IMR-90 (cell line): ENCODE results near the gene CEBPB. TPM values are rescaled to one million over a fixed set of nuclear protein-coding genes. Genes with fewer than 3 reads are reported as not detected.

Experiments
- ATAC-seq: fragments of 200-7000 bp; cut with Tn5 transposase; 2 replicates; pipeline ENCODE4 v1.9.1; 2020; ENCODE audit warnings: low read depth, mild to moderate bottlenecking, moderate library complexity
- BruUV-seq: library from RNA; stranded (reverse); fragments of 400-500 nt; replicated peaks from 2 replicates; lab custom pipeline; 2021; lab: Mats Ljungman, UMichigan
- CTCF ChIA-PET: fragments of 300-600 bp; formaldehyde crosslinking; extraction: SDS; loops from one replicate; lab custom pipeline; 2021; ENCODE audit warnings: antibody characterized with exemption; lab: Yijun Ruan, JAX
- POLR2A ChIA-PET: fragments of 300-600 bp; sonication (Branson Sonifier 250); formaldehyde crosslinking; loops from one replicate; lab custom pipeline; 2022; ENCODE audit warnings: antibody characterized with exemption; ENCODE audit not compliant: unreplicated experiment; lab: Charles Lee
- DNase-seq: peaks from one replicate; pipeline ENCODE4 v3.0.0; 2013
- H2AFZ ChIP-seq: replicated peaks from 2 replicates; pipeline ENCODE3; 2013; ENCODE audit warnings: low read length, mild to moderate bottlenecking; ENCODE audit not compliant: poor library complexity
- H2AK5ac ChIP-seq: 2 replicates; pipeline ENCODE4 v1.6.1; 2013; ENCODE audit warnings: low read depth, low read length, inconsistent platforms
- H2AK9ac ChIP-seq: replicated peaks from 2 replicates; pipeline ENCODE3; 2013; ENCODE audit warnings: mild to moderate bottlenecking, low read depth, low read length, moderate library complexity; ENCODE audit not compliant: poor library complexity
- H2BK120ac ChIP-seq: 2 replicates; pipeline ENCODE4 v1.6.1; 2013; ENCODE audit warnings: low read depth, low read length, inconsistent platforms
- H2BK15ac ChIP-seq: 3 replicates; pipeline ENCODE4 v1.6.1; 2013; ENCODE audit warnings: low read depth, low read length, inconsistent platforms
- H2BK20ac ChIP-seq: 2 replicates; pipeline ENCODE4 v1.6.1; 2013; ENCODE audit warnings: low read depth, mild to moderate bottlenecking, inconsistent platforms, low read length, moderate library complexity
- H2BK5ac ChIP-seq: 2 replicates; pipeline ENCODE4 v1.6.1; 2013; ENCODE audit warnings: mild to moderate bottlenecking, low read depth, low read length, inconsistent platforms; ENCODE audit not compliant: poor library complexity, severe bottlenecking
- H3K14ac ChIP-seq: replicated peaks from 2 replicates; pipeline ENCODE4 v1.6.1; 2013; ENCODE audit warnings: low read depth, low read length, inconsistent platforms
- H3K18ac ChIP-seq: 2 replicates; pipeline ENCODE4 v1.6.1; 2013; ENCODE audit warnings: low read depth, low read length, control low read depth
- H3K23ac ChIP-seq: 2 replicates; pipeline ENCODE4 v1.6.1; 2013; ENCODE audit warnings: low read depth, low read length, inconsistent platforms
- H3K27ac ChIP-seq: 2 replicates; pipeline ENCODE4 v1.5.1; 2013; ENCODE audit warnings: mild to moderate bottlenecking, control low read depth, low read length; ENCODE audit not compliant: insufficient read depth
- H3K27me3 ChIP-seq: 2 replicates; pipeline ENCODE4 v1.6.1; 2013; ENCODE audit warnings: low read length; ENCODE audit not compliant: control insufficient read depth, insufficient read depth
- H3K36me3 ChIP-seq: 2 replicates; pipeline ENCODE4 v1.6.1; 2013; ENCODE audit warnings: low read length, mixed read lengths; ENCODE audit not compliant: control insufficient read depth, insufficient read depth
- H3K4ac ChIP-seq: 2 replicates; pipeline ENCODE4 v1.6.1; 2013; ENCODE audit warnings: low read depth, low read length, inconsistent platforms
- H3K4me1 ChIP-seq: 2 replicates; pipeline ENCODE4 v1.6.1; 2013; ENCODE audit warnings: low read length, mixed read lengths; ENCODE audit not compliant: control insufficient read depth, insufficient read depth
- H3K4me2 ChIP-seq: 2 replicates; pipeline ENCODE4 v1.6.1; 2013; ENCODE audit warnings: low read depth, mild to moderate bottlenecking, control low read depth, low read length, moderate library complexity
- H3K4me3 ChIP-seq: 2 replicates; pipeline ENCODE4 v1.5.1; 2013; ENCODE audit warnings: low read depth, mild to moderate bottlenecking, control low read depth, low read length, moderate library complexity; ENCODE audit not compliant: insufficient read depth
- H3K56ac ChIP-seq: 2 replicates; pipeline ENCODE4 v1.6.1; 2013; ENCODE audit warnings: low read length, inconsistent platforms; ENCODE audit not compliant: insufficient read depth; ENCODE audit errors: extremely low read depth
- H3K79me1 ChIP-seq, 2 experiments: 2 replicates each; pipeline ENCODE4 v1.6.1; 2013; ENCODE audit warnings: low read length in 2 of 2, inconsistent platforms in 1 of 2, low read depth in 1 of 2
- H3K9ac ChIP-seq: 2 replicates; pipeline ENCODE4 v1.6.1; 2013; ENCODE audit warnings: low read depth, low read length, control low read depth
- H3K9me1 ChIP-seq: 2 replicates; pipeline ENCODE4 v1.6.1; 2013; ENCODE audit warnings: low read length, inconsistent platforms; ENCODE audit not compliant: insufficient read depth
- H3K9me3 ChIP-seq: 2 replicates; pipeline ENCODE4 v1.6.1; 2013; ENCODE audit warnings: low read length; ENCODE audit not compliant: control insufficient read depth, insufficient read depth
- H4K20me1 ChIP-seq: 2 replicates; pipeline ENCODE4 v1.6.1; 2013; ENCODE audit warnings: low read length, inconsistent platforms; ENCODE audit not compliant: insufficient read depth
- H4K5ac ChIP-seq: 2 replicates; pipeline ENCODE4 v1.6.1; 2013; ENCODE audit warnings: mild to moderate bottlenecking, low read depth, low read length, control low read depth
- H4K8ac ChIP-seq, 2 experiments: 2 replicates each; pipeline ENCODE4 v1.6.1; 2013; ENCODE audit warnings: low read depth in 2 of 2, low read length in 2 of 2, control low read depth in 1 of 2, inconsistent platforms in 1 of 2
- H4K91ac ChIP-seq: 2 replicates; pipeline ENCODE4 v1.6.1; 2013; ENCODE audit warnings: low read depth, low read length, inconsistent platforms; ENCODE audit not compliant: insufficient read depth
- BHLHE40 ChIP-seq: fragments of 150-350 bp; IDR thresholded peaks from 2 replicates; pipeline ENCODE4 v1.6.1; 2016; ENCODE audit warnings: mild to moderate bottlenecking, low read depth, low read length
- CEBPB ChIP-seq: IDR thresholded peaks from 2 replicates; pipeline ENCODE4 v1.6.1; 2012; ENCODE audit warnings: low read depth, low read length, improper control_type of control experiment
- CHD1 ChIP-seq: IDR thresholded peaks from 2 replicates; pipeline ENCODE4 v1.6.1; 2012; ENCODE audit warnings: low read depth, low read length, improper control_type of control experiment
- CTCF ChIP-seq: conservative IDR thresholded peaks from 2 replicates; pipeline ENCODE4 v1.5.1; 2012; ENCODE audit warnings: mild to moderate bottlenecking, low read depth, low read length, improper control_type of control experiment
- FOS ChIP-seq: fragments of 150-350 bp; IDR thresholded peaks from 2 replicates; pipeline ENCODE4 v1.6.1; 2016; ENCODE audit warnings: low read depth, low read length
- MAFK ChIP-seq: IDR thresholded peaks from 2 replicates; pipeline ENCODE4 v1.6.1; 2012; ENCODE audit warnings: low read depth, low read length, improper control_type of control experiment
- MAZ ChIP-seq: IDR thresholded peaks from 2 replicates; pipeline ENCODE4 v1.6.1; 2012; ENCODE audit warnings: low read depth, mild to moderate bottlenecking, low read length, improper control_type of control experiment, moderate library complexity, borderline replicate concordance
- MXI1 ChIP-seq: IDR thresholded peaks from 2 replicates; pipeline ENCODE4 v1.6.1; 2012; ENCODE audit warnings: low read depth, mild to moderate bottlenecking, low read length, moderate library complexity, borderline replicate concordance
- NFE2L2 ChIP-seq: fragments of 150-350 bp; IDR thresholded peaks from 2 replicates; pipeline ENCODE4 v1.6.1; 2016; ENCODE audit warnings: low read depth, mild to moderate bottlenecking, low read length
- POLR2A ChIP-seq: IDR thresholded peaks from 2 replicates; pipeline ENCODE4 v1.6.1; 2012; ENCODE audit warnings: mild to moderate bottlenecking, low read depth, low read length
- RAD21 ChIP-seq: IDR thresholded peaks from 2 replicates; pipeline ENCODE4 v1.6.1; 2012; ENCODE audit warnings: low read length, improper control_type of control experiment
- RCOR1 ChIP-seq: IDR thresholded peaks from 2 replicates; pipeline ENCODE4 v1.6.1; 2012; ENCODE audit warnings: mild to moderate bottlenecking, low read length, improper control_type of control experiment; ENCODE audit not compliant: insufficient replicate concordance
- RFX5 ChIP-seq: IDR thresholded peaks from 2 replicates; pipeline ENCODE4 v1.8.0; 2012; ENCODE audit warnings: low read depth, mild to moderate bottlenecking, low read length, moderate library complexity
- SMC3 ChIP-seq: fragments of 150-350 bp; IDR thresholded peaks from 2 replicates; pipeline ENCODE4 v1.6.1; 2016; ENCODE audit warnings: low read depth, mild to moderate bottlenecking, antibody characterized with exemption, low read length, moderate library complexity
- USF2 ChIP-seq: fragments of 150-350 bp; IDR thresholded peaks from 2 replicates; pipeline ENCODE4 v1.6.1; 2017; ENCODE audit warnings: mild to moderate bottlenecking, antibody characterized with exemption, low read length, low read depth
- WGBS, 2 experiments: methylation state at CpG; one replicate each; pipeline versions ENCODE4 v1.1.5 to v1.1.7; 2013; ENCODE audit warnings: missing lambda C conversion rate in 2 of 2; ENCODE audit not compliant: insufficient read length in 1 of 2; ENCODE audit errors: extremely low coverage in 2 of 2; 5-methylcytosine and 5-hydroxymethylcytosine counted together
- dilution Hi-C: fragments of 300-500 bp; cut with HindIII; formaldehyde crosslinking; loops from one replicate; pipeline ENCODE4 v1.14.3; 2018; ENCODE audit warnings: low sequenced_read_pairs; ENCODE audit not compliant: unreplicated experiment
- in situ Hi-C: fragments of 300-500 bp; cut with MboI; formaldehyde crosslinking; loops from 3 replicates; pipeline ENCODE4 v1.14.3; 2019; ENCODE audit warnings: low sequenced_read_pairs, inconsistent platforms, mixed read lengths
- intact Hi-C: fragments of 100-400 bp; cut with micrococcal nuclease; formaldehyde crosslinking; loops from 2 replicates; pipeline ENCODE4 v1.10.0; 2022
- polyA plus RNA-seq, 3 experiments: library from polyadenylated mRNA; depleted of rRNA; stranded (reverse); fragments of >200 nt; gene quantifications; 2 replicates each; pipeline ENCODE4 v1.2.3, GENCODE V29; 2012; ENCODE audit warnings: low replicate concordance in 1 of 3
- total RNA-seq: library from RNA; depleted of rRNA; stranded (reverse); fragments of >200 nt; gene quantifications from 2 replicates; pipeline ENCODE4 v1.2.3, GENCODE V29; 2012
- TF ChIP-seq, protein P1 (sequence below): fragments of 150-350 bp; IDR thresholded peaks from 2 replicates; pipeline ENCODE4 v1.6.1; 2016; ENCODE audit warnings: low read depth, mild to moderate bottlenecking, low read length, moderate library complexity, borderline replicate concordance

CEBPB gene
- total and polyA plus RNA-seq, 2 of the 4 experiments (the other 2 are of a cell fraction), result 3.4 to 17.4 TPM

DNA sequence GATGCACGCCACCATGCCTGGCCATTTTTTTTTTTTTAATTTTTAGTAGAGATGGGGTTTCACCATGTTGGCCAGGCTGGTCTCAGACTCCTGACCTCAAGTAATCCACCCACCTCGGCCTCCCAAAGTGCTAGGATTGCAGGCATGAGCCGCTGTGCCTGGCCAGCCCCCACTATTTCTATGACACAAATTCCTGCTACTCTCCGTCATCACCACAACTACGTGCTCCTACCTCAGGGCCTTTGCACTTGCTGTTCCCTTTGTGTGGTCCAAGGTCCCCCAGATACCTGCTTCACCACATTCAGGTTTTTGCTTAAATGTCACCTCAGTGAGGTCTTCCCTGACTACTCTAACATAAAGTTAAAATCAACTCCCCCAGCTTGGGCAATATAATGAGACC lies 5.2 kb upstream of the CEBPB start:
- H3K79me1 ChIP-seq, result no peaks in the 10 kb centered on the region
- H3K9ac ChIP-seq, result no peak overlapping the region
- H4K8ac ChIP-seq, result no peak overlapping the region
- dilution Hi-C loops (no loop called here), in situ Hi-C loops (loop anchor here (5.0 to 10.0 kb wide), 4 partner anchors 277 to 599 kb away; no protein-coding TSS in a partner anchor), intact Hi-C loops (loop anchor here (5.0 kb wide), 1 partner anchor 557 kb away; no protein-coding TSS in a partner anchor)
- no peak overlapping the region for H3K4me3 ChIP-seq
- ChIA-PET CTCF (interaction anchor here (0.6 to 0.8 kb wide), 4 partner anchors 278 to 409 kb away, joined by 3 to 5 read pairs (median 4); no protein-coding TSS in a partner anchor), POLR2A (no interaction called here)
- no peaks in the 10 kb centered on the region for H3K9me3 ChIP-seq
- H3K9me1 ChIP-seq, result no peaks in the 10 kb centered on the region
- 100% methylated on average over 3 of the region's 5 CpGs; no CpG with 5 or more reads in 1 of the 2 experiments for WGBS, 2 experiments
- H2AK9ac ChIP-seq, result no peak overlapping the region
- no peak for ATAC-seq
- no peaks in the 10 kb centered on the region for H3K27me3 ChIP-seq
- H2BK5ac ChIP-seq, result no peak overlapping the region
- no peak overlapping the region for H4K91ac ChIP-seq
- H2BK20ac ChIP-seq, result no peak overlapping the region
- no peak overlapping the region for H3K4me2 ChIP-seq
- no peak overlapping the region for H2AK5ac ChIP-seq
- H2BK15ac ChIP-seq, result no peak overlapping the region
- no peak overlapping the region for H3K4ac ChIP-seq
- BruUV-seq, result no TSS peak
- no peak overlapping the region for H3K27ac ChIP-seq
- H3K36me3 ChIP-seq, result no peaks in the 10 kb centered on the region
- H2BK120ac ChIP-seq, result no peak overlapping the region
- H3K18ac ChIP-seq, result no peak overlapping the region
- no peak overlapping the region for H4K5ac ChIP-seq
- DNase-seq, result no peak
- no peak overlapping the region for H3K56ac ChIP-seq
- H3K14ac ChIP-seq, result no peak overlapping the region
- peaks cover 5% of the 10 kb centered on the region for H3K4me1 ChIP-seq
- no peaks in the 10 kb centered on the region for H4K20me1 ChIP-seq
- H2AFZ ChIP-seq, result no peak overlapping the region
- TF ChIP-seq CEBPB (no peak), RCOR1 (no peak), POLR2A (no peak), RAD21 (no peak), CTCF (no peak), FOS (no peak), SMC3 (no peak), MAZ (no peak), MAFK (no peak), CHD1 (no peak), USF2 (no peak), NFE2L2 (no peak), MXI1 (no peak), RFX5 (no peak), BHLHE40 (no peak)
- TF ChIP-seq, protein P1, sequence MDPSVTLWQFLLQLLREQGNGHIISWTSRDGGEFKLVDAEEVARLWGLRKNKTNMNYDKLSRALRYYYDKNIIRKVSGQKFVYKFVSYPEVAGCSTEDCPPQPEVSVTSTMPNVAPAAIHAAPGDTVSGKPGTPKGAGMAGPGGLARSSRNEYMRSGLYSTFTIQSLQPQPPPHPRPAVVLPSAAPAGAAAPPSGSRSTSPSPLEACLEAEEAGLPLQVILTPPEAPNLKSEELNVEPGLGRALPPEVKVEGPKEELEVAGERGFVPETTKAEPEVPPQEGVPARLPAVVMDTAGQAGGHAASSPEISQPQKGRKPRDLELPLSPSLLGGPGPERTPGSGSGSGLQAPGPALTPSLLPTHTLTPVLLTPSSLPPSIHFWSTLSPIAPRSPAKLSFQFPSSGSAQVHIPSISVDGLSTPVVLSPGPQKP, result no peak
- H3K23ac ChIP-seq, result no peak overlapping the region
